ENCODE data around the gene ZNF638. TPM values are rescaled to one million over a fixed set of nuclear protein-coding genes. Genes with fewer than 3 reads are reported as not detected.

ZNF638 gene
- total and polyA plus RNA-seq, 2 donors (not counting 3 experiments of a cell fraction or from before 2014, with no cell fraction given) = 36.4 to 111 TPM

GRCh38 chr2:71417300-71418202, 86.0 kb downstream of the ZNF638 start:
- peak overlapping the region; percentile 22 to 67 (median 31) for H3K4me3 ChIP-seq (replicated peaks in 1 of 3; ENCODE audit: insufficient read depth in 1 of 3, low read depth in 1 of 3, low read length in 3 of 3)
- BruUV-seq (replicated peaks) = TSS peak; percentile 35
- peak overlapping the region; percentile 44 for H2AFZ ChIP-seq (ENCODE audit: low read depth, low read length)

More at GRCh38 chr2:71417300-71418202, 86.0 kb downstream of the ZNF638 start:
- H3K36me3 ChIP-seq (ENCODE audit: control insufficient read depth in 2 of 2, extremely low read depth in 1 of 2, insufficient read depth in 2 of 2, low read length in 2 of 2) = no peaks in the 10 kb centered on the region
- POLR2A ChIA-PET = no interaction called here
- no peaks in the 10 kb centered on the region for H3K79me2 ChIP-seq (ENCODE audit: control insufficient read depth, insufficient read depth, low read length)
- dilution Hi-C loops (cut with MboI; ENCODE audit: extremely low pct_ligation_motif_present, low sequenced_read_pairs) = no loop called here
- peak overlapping the region; percentile 51 for H3K9ac ChIP-seq (replicated peaks; ENCODE audit: extremely low read depth, insufficient read depth, low read length)
- DNase-seq (ENCODE audit: low read depth, low spot score) (peak; percentile 20), FAIRE-seq (no peak)
- peak overlapping the region; percentile 48 for H3K27ac ChIP-seq (ENCODE audit: insufficient read depth, low read depth, low read length)
- CTCF ChIA-PET = interaction anchor here (0.6 to 2.2 kb wide), 5 partner anchors 34 to 118 kb away, joined by 3 to 7 read pairs (median 4); partner anchors contain the start of gene ZNF638
- H3K4me1 ChIP-seq (ENCODE audit: control insufficient read depth, extremely low read depth, insufficient read depth, low read length) = peaks cover 26% of the 10 kb centered on the region
- TF ChIP-seq, protein P1, sequence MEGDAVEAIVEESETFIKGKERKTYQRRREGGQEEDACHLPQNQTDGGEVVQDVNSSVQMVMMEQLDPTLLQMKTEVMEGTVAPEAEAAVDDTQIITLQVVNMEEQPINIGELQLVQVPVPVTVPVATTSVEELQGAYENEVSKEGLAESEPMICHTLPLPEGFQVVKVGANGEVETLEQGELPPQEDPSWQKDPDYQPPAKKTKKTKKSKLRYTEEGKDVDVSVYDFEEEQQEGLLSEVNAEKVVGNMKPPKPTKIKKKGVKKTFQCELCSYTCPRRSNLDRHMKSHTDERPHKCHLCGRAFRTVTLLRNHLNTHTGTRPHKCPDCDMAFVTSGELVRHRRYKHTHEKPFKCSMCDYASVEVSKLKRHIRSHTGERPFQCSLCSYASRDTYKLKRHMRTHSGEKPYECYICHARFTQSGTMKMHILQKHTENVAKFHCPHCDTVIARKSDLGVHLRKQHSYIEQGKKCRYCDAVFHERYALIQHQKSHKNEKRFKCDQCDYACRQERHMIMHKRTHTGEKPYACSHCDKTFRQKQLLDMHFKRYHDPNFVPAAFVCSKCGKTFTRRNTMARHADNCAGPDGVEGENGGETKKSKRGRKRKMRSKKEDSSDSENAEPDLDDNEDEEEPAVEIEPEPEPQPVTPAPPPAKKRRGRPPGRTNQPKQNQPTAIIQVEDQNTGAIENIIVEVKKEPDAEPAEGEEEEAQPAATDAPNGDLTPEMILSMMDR (IDR thresholded peaks at IDR 0.05; ENCODE audit: extremely low read depth in 1 of 2, insufficient read depth in 1 of 2, low read depth in 1 of 2, low read length in 2 of 2) = no peak
- TF ChIP-seq FOS (IDR thresholded peaks at IDR 0.05; ENCODE audit: borderline replicate concordance, insufficient read depth, low read length) (no peak), POLR2AphosphoS5 (IDR thresholded peaks at IDR 0.05; ENCODE audit: insufficient read depth, low read depth, low read length) (no peak), MYC (IDR thresholded peaks at IDR 0.05; ENCODE audit: low read depth, low read length) (no peak), JUN (IDR thresholded peaks at IDR 0.05; ENCODE audit: borderline replicate concordance, insufficient read depth, insufficient read length, low read depth) (no peak), GATA2 (IDR thresholded peaks at IDR 0.05; ENCODE audit: insufficient read depth, insufficient read length, low read depth, low read length) (no peak), POLR2A (IDR thresholded peaks at IDR 0.05; ENCODE audit: low read depth, low read length) (no peak), EZH2 (IDR thresholded peaks at IDR 0.05; ENCODE audit: borderline replicate concordance, low read depth, low read length, severe bottlenecking) (no peak)
- TF ChIP-seq, protein P2, sequence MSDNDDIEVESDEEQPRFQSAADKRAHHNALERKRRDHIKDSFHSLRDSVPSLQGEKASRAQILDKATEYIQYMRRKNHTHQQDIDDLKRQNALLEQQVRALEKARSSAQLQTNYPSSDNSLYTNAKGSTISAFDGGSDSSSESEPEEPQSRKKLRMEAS (IDR thresholded peaks at IDR 0.05; ENCODE audit: insufficient read depth, insufficient read length) = no peak
- intact Hi-C loops (cut with micrococcal nuclease) = no loop called here
- peak overlapping the region; percentile 72 for H3K4me2 ChIP-seq (ENCODE audit: insufficient read depth, low read length)
- no peaks in the 10 kb centered on the region for H4K20me1 ChIP-seq (replicated peaks; ENCODE audit: control insufficient read depth, extremely low read depth, insufficient read depth, low read length)
- no peaks in the 10 kb centered on the region for H3K9me1 ChIP-seq (replicated peaks; ENCODE audit: control insufficient read depth, extremely low read depth, insufficient read depth, low read length)
- no peaks in the 10 kb centered on the region for H3K9me3 ChIP-seq (replicated peaks; ENCODE audit: control insufficient read depth, insufficient read depth, low read length)
- no peaks in the 10 kb centered on the region for H3K27me3 ChIP-seq (ENCODE audit: control insufficient read depth in 2 of 2, insufficient read depth in 2 of 2, low read length in 2 of 2)

All from endothelial cell of umbilical vein (primary cell).